ENCODE measurements around the gene SFTPD.

Gene SFTPD

GRCh38 chr10:79944428-79945395 lies 4.2 kb downstream of the SFTPD start:
- DNase-seq (ENCODE audit: low read depth), result no peak

- DNase-seq (ENCODE audit: low read depth), result no peak
Observed at GRCh38 chr10:79943871-79944270, 5.0 kb downstream of the SFTPD start.

- DNase-seq (ENCODE audit: low read depth), result no peak
Observed at GRCh38 chr10:79942261-79943185, 6.4 kb downstream of the SFTPD start.

GRCh38 chr10:79941585-79942210 lies 7.2 kb downstream of the SFTPD start:
- DNase-seq (ENCODE audit: low read depth), result no peak

GRCh38 chr10:79941146-79941545 lies 7.8 kb downstream of the SFTPD start:
- no peak for DNase-seq (ENCODE audit: low read depth)

GRCh38 chr10:79940431-79940830 lies 8.5 kb downstream of the SFTPD start:
- no peak for DNase-seq (ENCODE audit: low read depth)

GRCh38 chr10:79939969-79940368 lies 8.9 kb downstream of the SFTPD start:
- DNase-seq (ENCODE audit: low read depth), result no peak

- DNase-seq (ENCODE audit: low read depth), result no peak
Observed at GRCh38 chr10:79938728-79939406, 10.0 kb downstream of the SFTPD start.

GRCh38 chr10:79937701-79938151 lies 11.2 kb downstream of the SFTPD start:
- no peak for DNase-seq (ENCODE audit: low read depth)

GRCh38 chr10:79936625-79937615 lies 12.0 kb downstream of the SFTPD start:
- DNase-seq (ENCODE audit: low read depth), result no peak

- DNase-seq (ENCODE audit: low read depth), result no peak
Observed at GRCh38 chr10:79933961-79934360, 14.9 kb downstream of the SFTPD start.

GRCh38 chr10:79932841-79933379 lies 16.0 kb downstream of the SFTPD start:
- no peak for DNase-seq (ENCODE audit: low read depth)

GRCh38 chr10:79932307-79932706 lies 16.6 kb downstream of the SFTPD start:
- no peak for DNase-seq (ENCODE audit: low read depth)

- DNase-seq (ENCODE audit: low read depth), result no peak
Observed at GRCh38 chr10:79930751-79931150, 18.2 kb downstream of the SFTPD start.

GRCh38 chr10:79930267-79930666 lies 18.6 kb downstream of the SFTPD start:
- no peak for DNase-seq (ENCODE audit: low read depth)

GRCh38 chr10:79929409-79929904 lies 19.4 kb downstream of the SFTPD start:
- no peak for DNase-seq (ENCODE audit: low read depth)

GRCh38 chr10:79928028-79928583 lies 20.8 kb downstream of the SFTPD start:
- no peak for DNase-seq (ENCODE audit: low read depth)

GRCh38 chr10:79927111-79927828 lies 21.6 kb downstream of the SFTPD start:
- no peak for DNase-seq (ENCODE audit: low read depth)

- no peak for DNase-seq (ENCODE audit: low read depth)
Observed at GRCh38 chr10:79926037-79926436, 22.9 kb downstream of the SFTPD start.

Data from HS-5 (cell line).